Measurements from ENCODE around the gene RARS2.
"Not testable (repeated sequence)": the region's sequence is repeated elsewhere in the genome, so short reads cannot be mapped to it uniquely, and the experiment has no call there.

The RARS2 gene

DNA sequence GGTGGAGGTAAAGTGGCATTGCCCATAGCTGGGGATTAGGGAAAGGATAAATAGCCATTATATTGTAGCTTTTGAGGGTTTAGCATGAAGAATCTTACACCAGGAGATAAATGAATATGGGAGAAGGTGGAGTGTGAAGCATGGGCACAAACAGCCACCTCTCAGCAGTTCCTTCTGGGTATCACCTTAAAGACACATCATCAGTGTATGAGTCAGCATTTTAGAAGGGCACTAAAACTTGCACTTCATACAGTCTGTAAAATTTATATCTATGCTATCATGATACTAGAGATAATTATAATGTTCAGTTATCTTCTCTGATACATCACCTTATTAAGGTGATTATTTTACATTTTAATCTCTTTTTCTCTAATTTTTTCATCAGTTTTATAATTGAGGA, 91.7 kb downstream of the RARS2 start:
- DNase-seq (ENCODE audit: low read depth), result no peak

DNA sequence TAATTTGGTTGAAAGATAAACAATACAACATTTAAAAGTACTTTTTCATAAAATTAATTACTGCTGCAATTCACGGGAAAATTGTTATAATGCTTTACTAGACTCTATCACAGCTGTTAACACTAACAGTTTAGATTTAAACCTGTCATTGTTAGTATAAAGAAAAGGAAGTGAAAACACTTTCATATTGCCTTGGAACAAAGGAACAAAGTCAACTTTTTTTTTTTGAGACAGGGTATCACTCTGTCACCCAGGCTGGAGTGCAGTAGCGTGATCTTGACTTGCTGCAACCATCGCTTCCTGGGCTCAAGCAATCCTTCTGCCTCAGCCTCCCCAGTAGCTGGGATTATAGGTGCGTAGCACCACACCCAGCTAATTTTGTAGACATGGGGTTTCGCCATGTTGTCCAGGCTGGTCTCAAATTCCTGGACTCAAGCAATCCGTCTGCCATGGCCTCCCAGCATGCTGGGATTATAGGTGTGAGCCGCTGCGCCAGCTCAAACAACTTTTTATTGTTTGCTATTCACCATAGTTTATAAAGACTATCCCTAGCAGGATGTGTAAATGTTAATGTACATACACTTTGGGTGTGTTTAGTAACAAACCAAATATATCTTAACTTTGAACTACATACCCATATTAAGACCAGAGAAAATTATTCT, 94.9 kb downstream of the RARS2 start:
- DNase-seq (ENCODE audit: low read depth), result no peak

DNA sequence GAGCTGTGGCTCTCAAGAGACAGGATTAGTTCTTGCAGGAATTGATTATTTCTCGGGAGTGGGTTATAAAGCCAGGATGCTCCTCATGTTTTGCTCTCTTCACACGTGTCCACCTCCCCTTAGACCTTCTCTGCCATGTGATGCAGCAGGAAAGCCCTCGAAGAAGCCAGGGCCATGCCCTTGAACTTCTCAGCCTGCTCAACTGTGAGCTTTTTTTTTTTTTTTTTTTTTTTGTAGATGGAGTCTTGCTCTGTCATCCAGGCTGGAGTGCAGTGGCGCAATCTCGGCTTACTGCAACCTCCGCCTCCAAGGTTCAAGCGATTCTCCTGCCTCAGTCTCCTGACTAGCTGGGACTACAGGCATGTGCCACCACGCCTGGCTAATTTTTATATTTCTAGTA, 100.5 kb downstream of the RARS2 start:
- not testable (repeated sequence) for DNase-seq (ENCODE audit: low read depth)

DNA sequence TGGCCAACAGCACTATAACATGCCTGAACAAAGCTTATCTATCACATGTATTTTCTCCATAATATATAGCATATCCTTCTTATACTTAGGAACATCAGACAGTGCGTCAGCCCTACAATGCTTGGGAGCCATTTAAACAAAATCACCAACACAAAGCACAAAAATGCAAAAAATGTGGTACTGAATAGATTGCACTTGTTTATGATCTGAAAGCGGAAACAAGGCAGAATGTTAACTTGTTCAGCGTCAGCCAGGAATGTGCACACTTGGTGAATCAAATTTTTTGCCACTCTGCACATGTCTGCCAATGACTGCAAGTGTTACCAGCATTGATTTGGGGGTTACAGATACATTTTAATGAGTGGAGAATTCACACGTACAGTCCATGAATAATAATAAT, 102.2 kb downstream of the RARS2 start:
- no peak for DNase-seq (ENCODE audit: low read depth)

DNA sequence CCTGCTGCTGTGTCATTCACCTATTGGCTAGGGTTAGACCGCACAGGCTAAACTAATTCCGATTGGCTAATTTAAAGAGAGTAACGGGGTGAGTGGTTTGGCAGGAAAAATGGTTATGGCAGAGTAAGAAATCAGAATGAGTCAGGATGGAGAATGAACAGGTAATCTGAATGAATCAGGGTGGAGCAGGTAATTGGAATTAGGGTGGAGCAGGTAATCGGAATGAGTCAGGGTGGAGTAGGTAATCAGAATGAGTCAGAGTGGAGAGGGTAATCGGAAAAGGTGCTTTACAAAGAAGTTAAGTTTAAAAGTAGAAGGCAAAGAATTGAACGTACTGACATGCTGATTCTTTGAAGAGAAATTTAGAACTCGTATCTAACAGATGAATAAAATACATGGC, 105.3 kb downstream of the RARS2 start:
- no peak for DNase-seq (ENCODE audit: low read depth)

DNA sequence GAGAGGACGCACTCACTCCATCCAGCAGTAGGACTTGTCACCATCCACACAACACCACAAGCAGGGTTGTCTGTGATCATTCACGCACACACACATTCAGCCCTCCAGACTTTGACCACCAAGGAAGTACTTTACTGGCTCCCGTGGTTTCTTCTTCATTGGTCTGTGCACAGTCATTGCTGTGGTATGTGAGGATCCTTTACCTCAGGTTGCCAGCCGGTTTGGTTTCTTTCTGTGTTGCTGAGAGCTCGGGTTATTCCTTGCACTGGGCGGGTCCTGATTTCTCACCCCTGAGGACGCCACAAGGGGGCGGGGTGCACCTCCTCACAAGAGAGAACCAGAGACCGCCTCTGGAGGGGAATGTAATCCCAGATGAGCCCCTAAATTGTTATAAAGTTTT, 105.9 kb downstream of the RARS2 start:
- peak; percentile 27 for DNase-seq (ENCODE audit: low read depth)

DNA sequence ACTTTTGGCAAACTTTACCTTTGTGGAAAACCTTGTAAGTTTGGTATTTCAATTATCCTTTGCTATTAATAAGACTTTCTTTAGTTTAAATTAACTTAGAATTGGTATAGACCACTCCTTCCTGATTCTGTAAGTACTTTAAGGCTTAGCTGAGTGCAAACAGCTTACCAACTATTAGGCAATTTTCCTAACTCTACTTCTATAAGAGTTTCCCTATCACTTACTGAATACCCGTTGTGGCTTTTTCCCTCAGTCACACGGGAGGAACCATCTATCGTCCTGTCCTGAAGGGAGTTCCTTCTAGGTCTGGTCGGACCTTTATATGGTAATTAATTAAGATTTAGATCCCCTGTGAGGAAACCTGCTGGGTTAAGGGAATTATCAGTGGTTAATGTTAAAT, 107.4 kb downstream of the RARS2 start:
- DNase-seq (ENCODE audit: low read depth), result no peak

DNA sequence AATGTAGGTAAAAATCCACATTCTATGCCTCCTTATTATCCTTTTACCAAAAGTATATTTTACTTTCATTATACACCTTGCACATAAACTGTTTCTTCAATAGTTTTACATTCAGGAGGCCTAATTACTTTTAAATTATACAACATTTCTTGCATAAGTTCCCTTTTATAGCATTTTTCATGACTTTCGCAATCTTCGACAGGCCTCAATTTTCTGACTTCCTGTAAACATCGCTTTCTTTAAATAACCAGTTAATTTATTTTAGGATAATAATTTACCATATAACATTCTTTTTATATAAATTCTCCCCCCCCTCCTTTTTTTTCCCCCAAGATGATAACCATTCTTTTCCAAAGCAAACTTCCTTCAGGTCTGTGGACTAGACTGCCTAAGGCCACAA, 107.9 kb downstream of the RARS2 start:
- no peak for DNase-seq (ENCODE audit: low read depth)

DNA sequence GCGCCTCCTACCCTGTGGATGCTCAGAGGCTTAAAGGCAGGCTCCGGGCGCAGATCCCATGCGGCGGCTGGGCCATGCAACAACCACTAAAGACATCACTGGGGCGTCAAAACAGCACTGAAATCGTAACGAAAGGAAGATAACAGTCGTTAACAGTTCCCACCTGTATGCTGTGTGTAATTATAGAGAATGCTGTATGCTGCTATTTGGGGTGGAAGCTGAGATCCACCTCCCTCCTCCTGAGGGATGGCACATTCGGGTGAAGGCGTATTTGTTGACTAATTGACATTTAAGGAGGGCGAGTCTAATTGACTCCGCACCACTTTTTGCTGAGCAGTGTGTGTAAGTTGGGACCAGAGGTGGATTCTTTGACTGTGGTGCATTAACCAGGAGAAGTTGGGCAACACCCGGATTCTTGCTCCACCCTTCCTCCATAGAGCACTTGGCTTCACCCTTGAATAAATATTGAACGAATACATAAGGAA, 116.3 kb downstream of the RARS2 start:
- DNase-seq (ENCODE audit: low read depth), result peak; percentile 15

DNA sequence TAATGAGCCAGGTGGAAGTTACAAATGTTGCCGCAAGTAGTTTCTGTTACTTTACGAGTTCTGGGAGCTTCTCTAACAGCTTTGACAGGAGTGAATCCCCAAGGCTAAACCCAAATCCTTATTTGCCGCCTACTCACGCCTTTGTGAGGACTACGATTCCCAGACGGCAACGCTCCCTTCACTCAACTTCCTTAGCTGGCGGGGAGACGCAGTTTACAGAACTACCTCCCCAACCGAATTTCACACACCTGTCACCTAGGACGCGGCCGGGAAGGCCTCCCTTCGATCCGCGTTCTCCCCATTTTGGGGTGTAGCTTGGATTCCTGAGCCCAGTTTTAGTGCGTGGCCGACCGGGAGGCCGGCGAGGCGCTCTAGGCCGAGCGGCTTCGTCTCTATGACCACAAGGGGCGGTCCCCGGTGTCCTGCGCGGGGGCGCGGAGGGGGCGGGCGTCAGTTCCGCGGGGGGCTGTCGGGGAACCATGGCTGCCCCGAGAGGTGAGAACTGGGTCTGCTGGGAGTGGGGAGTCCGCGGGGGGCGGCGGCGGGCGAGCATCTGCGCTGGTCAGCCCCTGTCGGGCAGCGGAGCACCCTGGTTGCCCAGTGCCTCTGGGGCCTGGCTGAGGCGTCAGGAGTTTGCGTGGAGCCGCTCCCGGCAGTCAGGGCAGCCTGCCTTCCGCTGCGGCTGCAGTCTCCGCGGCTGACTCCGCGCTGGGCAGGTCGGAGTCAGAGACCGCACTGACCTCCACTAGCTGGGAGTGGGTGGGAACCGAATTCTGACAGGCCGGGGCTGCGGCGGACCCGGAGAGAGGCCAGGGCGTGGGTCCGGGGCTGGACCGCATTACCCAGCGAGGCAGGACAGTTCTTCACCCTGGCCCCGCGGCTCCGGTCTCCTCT, 117.0 kb downstream of the RARS2 start, which contains the start of gene SLC35A1:
Gene SLC35A1 (plus strand): TSS at position 450 of the 894 bp plus-strand sequence. CDS start 30 bp downstream, at position 480.
- peak; percentile 37 for DNase-seq (ENCODE audit: low read depth)

DNA sequence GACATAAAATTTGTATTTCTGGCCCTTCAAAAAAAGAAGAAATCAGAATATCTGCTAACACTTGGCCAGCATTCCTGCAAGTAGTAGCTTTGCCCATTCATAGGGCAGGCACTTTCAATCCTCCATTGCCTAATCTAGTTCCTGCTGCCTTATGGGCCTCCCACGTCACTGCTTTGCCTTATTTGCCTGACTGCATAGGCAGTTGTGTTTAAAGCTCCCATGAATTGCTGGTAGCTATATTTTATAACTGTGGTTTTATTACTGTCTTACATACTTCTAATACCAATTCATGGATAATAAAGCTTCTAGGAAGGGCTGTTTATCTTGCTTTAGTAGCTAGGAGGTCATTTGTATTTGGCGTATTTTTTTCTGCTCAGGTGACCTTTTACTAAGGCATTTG, 124.7 kb downstream of the RARS2 start:
- no peak for DNase-seq (ENCODE audit: low read depth)
